ENCODE data around the gene ZNF665.

DNA sequence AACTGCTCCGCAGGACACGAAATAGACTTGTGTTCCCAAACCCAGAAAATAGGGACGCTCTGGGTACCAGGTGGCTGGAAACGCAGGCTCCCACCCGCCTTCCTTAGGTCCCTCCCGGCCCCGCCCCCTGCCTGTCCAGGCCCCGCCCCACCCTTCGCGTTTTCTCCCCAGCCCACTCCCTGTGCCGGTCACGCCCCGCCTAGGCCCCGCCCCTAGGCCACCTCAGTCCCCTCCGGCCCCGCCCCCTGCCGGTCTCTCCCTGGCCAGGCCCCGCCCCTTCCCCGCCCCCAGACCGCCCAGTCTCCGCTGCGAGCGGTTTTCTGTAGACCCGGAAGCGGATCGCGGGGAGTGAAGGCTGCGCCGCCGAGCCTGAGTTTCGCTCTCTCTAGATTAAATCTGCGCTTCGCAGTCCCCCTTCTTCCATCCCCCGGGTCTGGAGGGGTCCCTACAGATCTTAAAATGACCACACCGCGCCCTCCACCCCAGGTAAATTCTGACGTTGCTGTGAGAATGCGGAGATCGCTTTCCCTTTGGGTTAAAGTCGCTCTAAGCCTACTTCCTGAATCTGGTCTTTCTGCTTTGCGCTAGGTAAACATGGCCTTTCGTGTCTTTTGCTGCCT is 3.7 kb upstream of the ZNF665 start:
- TF ChIP-seq POLR2A (IDR thresholded peaks at IDR 0.05) = peak; percentile 68 to 80
- TF ChIP-seq, protein P1, sequence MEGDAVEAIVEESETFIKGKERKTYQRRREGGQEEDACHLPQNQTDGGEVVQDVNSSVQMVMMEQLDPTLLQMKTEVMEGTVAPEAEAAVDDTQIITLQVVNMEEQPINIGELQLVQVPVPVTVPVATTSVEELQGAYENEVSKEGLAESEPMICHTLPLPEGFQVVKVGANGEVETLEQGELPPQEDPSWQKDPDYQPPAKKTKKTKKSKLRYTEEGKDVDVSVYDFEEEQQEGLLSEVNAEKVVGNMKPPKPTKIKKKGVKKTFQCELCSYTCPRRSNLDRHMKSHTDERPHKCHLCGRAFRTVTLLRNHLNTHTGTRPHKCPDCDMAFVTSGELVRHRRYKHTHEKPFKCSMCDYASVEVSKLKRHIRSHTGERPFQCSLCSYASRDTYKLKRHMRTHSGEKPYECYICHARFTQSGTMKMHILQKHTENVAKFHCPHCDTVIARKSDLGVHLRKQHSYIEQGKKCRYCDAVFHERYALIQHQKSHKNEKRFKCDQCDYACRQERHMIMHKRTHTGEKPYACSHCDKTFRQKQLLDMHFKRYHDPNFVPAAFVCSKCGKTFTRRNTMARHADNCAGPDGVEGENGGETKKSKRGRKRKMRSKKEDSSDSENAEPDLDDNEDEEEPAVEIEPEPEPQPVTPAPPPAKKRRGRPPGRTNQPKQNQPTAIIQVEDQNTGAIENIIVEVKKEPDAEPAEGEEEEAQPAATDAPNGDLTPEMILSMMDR (IDR thresholded peaks at IDR 0.05) = no peak

Data from uterus (tissue), 2 donors.